HEK293 (cell line): Measurements from ENCODE around the gene MYH16.

ENCODE experiments used
- CTCF ChIA-PET: fragments of 350-600 bp; formaldehyde crosslinking; extraction: SDS; loops from one replicate; lab custom pipeline; 2021; ENCODE audit warnings: antibody characterized with exemption; lab: Yijun Ruan, JAX
- POLR2A ChIA-PET: fragments of 300-600 bp; formaldehyde crosslinking; extraction: SDS; loops from one replicate; lab custom pipeline; 2020; ENCODE audit warnings: antibody characterized with exemption, inconsistent platforms; lab: Yijun Ruan, JAX
- H3K27ac ChIP-seq: fragments of 200-500 bp; sonication (Bioruptor generic); 2 replicates; pipeline ENCODE4 v1.5.1; 2014; ENCODE audit warnings: low read depth, low read length, control low read depth, inconsistent platforms; ENCODE audit errors: extremely low read depth
- H3K36me3 ChIP-seq, 2 experiments: fragments of 200-500 bp in 1 of 2; sonication (Bioruptor generic) in 1 of 2; 1 replicate in 1 of 2; 2 replicates in 1 of 2; pipeline ENCODE4 v1.5.1; 2014 to 2017; ENCODE audit warnings: inconsistent platforms in 2 of 2, low read length in 2 of 2; ENCODE audit not compliant: control insufficient read depth in 2 of 2, insufficient read depth in 1 of 2
- H3K4me1 ChIP-seq: fragments of 200-500 bp; sonication (Bioruptor generic); 2 replicates; pipeline ENCODE4 v1.5.1; 2014; ENCODE audit warnings: mild to moderate bottlenecking, low read length, inconsistent platforms; ENCODE audit not compliant: control insufficient read depth, insufficient read depth
- H3K4me3 ChIP-seq: 2 replicates; pipeline ENCODE4 v1.5.1; 2011; ENCODE audit warnings: low read depth, mild to moderate bottlenecking, control low read depth, low read length, moderate library complexity
- H3K9me3 ChIP-seq: fragments of 200-500 bp; sonication (Bioruptor generic); 2 replicates; pipeline ENCODE4 v1.5.1; 2014; ENCODE audit warnings: low read depth, low read length, inconsistent platforms; ENCODE audit not compliant: control insufficient read depth, insufficient read depth
- KLF9 ChIP-seq: fragments of 450-650 bp; formaldehyde crosslinking; IDR thresholded peaks from 2 replicates; pipeline ENCODE4 v1.5.1; 2016; ENCODE audit warnings: missing biosample characterization, missing genetic modification characterization, low read depth
- OSR2 ChIP-seq: fragments of 450-650 bp; formaldehyde crosslinking; IDR thresholded peaks from 2 replicates; pipeline ENCODE4 v1.5.1; 2016; ENCODE audit warnings: missing biosample characterization, missing genetic modification characterization
- RBAK ChIP-seq: fragments of 450-650 bp; formaldehyde crosslinking; IDR thresholded peaks from 2 replicates; pipeline ENCODE4 v1.5.1; 2016; ENCODE audit warnings: missing biosample characterization, missing genetic modification characterization
- SP2 ChIP-seq: fragments of 450-650 bp; formaldehyde crosslinking; IDR thresholded peaks from 2 replicates; pipeline ENCODE4 v1.5.1; 2016; ENCODE audit warnings: missing biosample characterization, missing genetic modification characterization
- ZBTB7A ChIP-seq: fragments of 450-650 bp; formaldehyde crosslinking; IDR thresholded peaks from 2 replicates; pipeline ENCODE4 v1.5.1; 2016; ENCODE audit warnings: low read depth, missing biosample characterization, missing genetic modification characterization
- ZEB2 ChIP-seq: fragments of 450-650 bp; formaldehyde crosslinking; IDR thresholded peaks from 2 replicates; pipeline ENCODE4 v1.5.1; 2016; ENCODE audit warnings: missing biosample characterization, missing genetic modification characterization
- ZNF121 ChIP-seq: fragments of 450-650 bp; formaldehyde crosslinking; IDR thresholded peaks from 2 replicates; pipeline ENCODE4 v1.5.1; 2016; ENCODE audit warnings: missing biosample characterization, missing genetic modification characterization
- ZNF138 ChIP-seq: fragments of 450-650 bp; formaldehyde crosslinking; IDR thresholded peaks from 2 replicates; pipeline ENCODE4 v1.5.1; 2016; ENCODE audit warnings: missing biosample characterization, missing genetic modification characterization, borderline replicate concordance
- ZNF292 ChIP-seq: fragments of 450-650 bp; formaldehyde crosslinking; IDR thresholded peaks from 2 replicates; pipeline ENCODE4 v1.5.1; 2016; ENCODE audit warnings: low read depth, missing biosample characterization, missing genetic modification characterization, borderline replicate concordance
- ZNF302 ChIP-seq: fragments of 450-650 bp; formaldehyde crosslinking; IDR thresholded peaks from 2 replicates; pipeline ENCODE4 v1.5.1; 2016; ENCODE audit warnings: missing biosample characterization, missing genetic modification characterization, low read depth
- ZNF335 ChIP-seq: fragments of 450-650 bp; formaldehyde crosslinking; conservative IDR thresholded peaks from 2 replicates; pipeline ENCODE4 v1.5.1; 2016; ENCODE audit warnings: missing biosample characterization, missing genetic modification characterization
- ZNF473 ChIP-seq: fragments of 450-650 bp; formaldehyde crosslinking; IDR thresholded peaks from 2 replicates; pipeline ENCODE4 v1.5.1; 2017; ENCODE audit warnings: missing biosample characterization, missing genetic modification characterization
- ZNF530 ChIP-seq: fragments of 450-650 bp; formaldehyde crosslinking; IDR thresholded peaks from 2 replicates; pipeline ENCODE4 v1.5.1; 2016; ENCODE audit warnings: low read depth, missing biosample characterization, missing genetic modification characterization
- ZNF555 ChIP-seq: fragments of 450-650 bp; formaldehyde crosslinking; conservative IDR thresholded peaks from 2 replicates; pipeline ENCODE4 v1.5.1; 2017; ENCODE audit warnings: missing biosample characterization, mild to moderate bottlenecking, missing genetic modification characterization, inconsistent platforms
- ZNF768 ChIP-seq: fragments of 450-650 bp; formaldehyde crosslinking; IDR thresholded peaks from 2 replicates; pipeline ENCODE4 v1.5.1; 2018; ENCODE audit warnings: missing biosample characterization, mild to moderate bottlenecking, missing genetic modification characterization
- ZNF776 ChIP-seq: fragments of 450-650 bp; formaldehyde crosslinking; IDR thresholded peaks from 2 replicates; pipeline ENCODE4 v1.5.0; 2017; ENCODE audit warnings: missing biosample characterization, missing genetic modification characterization, borderline replicate concordance
- TF ChIP-seq, protein P1 (sequence below): fragments of 450-650 bp; formaldehyde crosslinking; IDR thresholded peaks from 2 replicates; pipeline ENCODE4 v1.5.1; 2017; ENCODE audit warnings: missing biosample characterization, missing genetic modification characterization
- TF ChIP-seq, protein P2 (sequence below): fragments of 450-650 bp; formaldehyde crosslinking; IDR thresholded peaks from 2 replicates; pipeline ENCODE4 v1.5.1; 2016; ENCODE audit warnings: missing biosample characterization, missing genetic modification characterization
- TF ChIP-seq, protein P3 (sequence below): fragments of 450-650 bp; formaldehyde crosslinking; IDR thresholded peaks from 2 replicates; pipeline ENCODE4 v1.5.1; 2017; ENCODE audit warnings: missing biosample characterization, missing genetic modification characterization

Gene MYH16

DNA sequence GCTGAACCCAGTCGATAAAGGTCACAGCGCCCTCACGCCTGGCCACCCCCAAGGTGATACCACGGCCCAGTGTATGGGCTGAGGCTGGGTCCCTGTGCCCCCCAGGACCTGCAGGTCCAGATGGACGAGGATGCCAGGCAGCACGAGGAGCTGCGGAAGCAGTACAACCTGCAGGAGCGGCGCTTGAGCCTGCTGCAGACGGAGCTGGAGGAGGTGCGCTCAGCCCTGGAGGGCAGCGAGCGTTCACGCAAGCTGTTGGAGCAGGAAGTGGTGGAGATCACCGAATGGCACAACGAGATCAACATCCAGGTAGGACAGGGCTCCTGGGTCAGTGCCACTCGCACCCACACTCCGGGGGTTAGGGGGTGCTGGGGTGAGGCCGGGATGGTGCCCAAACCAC lies 28.9 kb downstream of the MYH16 start (continued):
- TF ChIP-seq, protein P1, sequence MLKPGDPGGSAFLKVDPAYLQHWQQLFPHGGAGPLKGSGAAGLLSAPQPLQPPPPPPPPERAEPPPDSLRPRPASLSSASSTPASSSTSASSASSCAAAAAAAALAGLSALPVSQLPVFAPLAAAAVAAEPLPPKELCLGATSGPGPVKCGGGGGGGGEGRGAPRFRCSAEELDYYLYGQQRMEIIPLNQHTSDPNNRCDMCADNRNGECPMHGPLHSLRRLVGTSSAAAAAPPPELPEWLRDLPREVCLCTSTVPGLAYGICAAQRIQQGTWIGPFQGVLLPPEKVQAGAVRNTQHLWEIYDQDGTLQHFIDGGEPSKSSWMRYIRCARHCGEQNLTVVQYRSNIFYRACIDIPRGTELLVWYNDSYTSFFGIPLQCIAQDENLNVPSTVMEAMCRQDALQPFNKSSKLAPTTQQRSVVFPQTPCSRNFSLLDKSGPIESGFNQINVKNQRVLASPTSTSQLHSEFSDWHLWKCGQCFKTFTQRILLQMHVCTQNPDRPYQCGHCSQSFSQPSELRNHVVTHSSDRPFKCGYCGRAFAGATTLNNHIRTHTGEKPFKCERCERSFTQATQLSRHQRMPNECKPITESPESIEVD (tag by site-specific recombination), result no peak
- TF ChIP-seq SP2 (tag by site-specific recombination), result no peak
- TF ChIP-seq, protein P2, sequence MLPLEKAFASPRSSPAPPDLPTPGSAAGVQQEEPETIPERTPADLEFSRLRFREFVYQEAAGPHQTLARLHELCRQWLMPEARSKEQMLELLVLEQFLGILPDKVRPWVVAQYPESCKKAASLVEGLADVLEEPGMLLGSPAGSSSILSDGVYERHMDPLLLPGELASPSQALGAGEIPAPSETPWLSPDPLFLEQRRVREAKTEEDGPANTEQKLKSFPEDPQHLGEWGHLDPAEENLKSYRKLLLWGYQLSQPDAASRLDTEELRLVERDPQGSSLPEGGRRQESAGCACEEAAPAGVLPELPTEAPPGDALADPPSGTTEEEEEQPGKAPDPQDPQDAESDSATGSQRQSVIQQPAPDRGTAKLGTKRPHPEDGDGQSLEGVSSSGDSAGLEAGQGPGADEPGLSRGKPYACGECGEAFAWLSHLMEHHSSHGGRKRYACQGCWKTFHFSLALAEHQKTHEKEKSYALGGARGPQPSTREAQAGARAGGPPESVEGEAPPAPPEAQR (tag by site-specific recombination), result no peak
- TF ChIP-seq ZNF292 (tag by site-specific recombination), result no peak
- no peak for TF ChIP-seq KLF9 (tag by site-specific recombination)
- TF ChIP-seq ZNF530 (tag by site-specific recombination), result no peak

DNA sequence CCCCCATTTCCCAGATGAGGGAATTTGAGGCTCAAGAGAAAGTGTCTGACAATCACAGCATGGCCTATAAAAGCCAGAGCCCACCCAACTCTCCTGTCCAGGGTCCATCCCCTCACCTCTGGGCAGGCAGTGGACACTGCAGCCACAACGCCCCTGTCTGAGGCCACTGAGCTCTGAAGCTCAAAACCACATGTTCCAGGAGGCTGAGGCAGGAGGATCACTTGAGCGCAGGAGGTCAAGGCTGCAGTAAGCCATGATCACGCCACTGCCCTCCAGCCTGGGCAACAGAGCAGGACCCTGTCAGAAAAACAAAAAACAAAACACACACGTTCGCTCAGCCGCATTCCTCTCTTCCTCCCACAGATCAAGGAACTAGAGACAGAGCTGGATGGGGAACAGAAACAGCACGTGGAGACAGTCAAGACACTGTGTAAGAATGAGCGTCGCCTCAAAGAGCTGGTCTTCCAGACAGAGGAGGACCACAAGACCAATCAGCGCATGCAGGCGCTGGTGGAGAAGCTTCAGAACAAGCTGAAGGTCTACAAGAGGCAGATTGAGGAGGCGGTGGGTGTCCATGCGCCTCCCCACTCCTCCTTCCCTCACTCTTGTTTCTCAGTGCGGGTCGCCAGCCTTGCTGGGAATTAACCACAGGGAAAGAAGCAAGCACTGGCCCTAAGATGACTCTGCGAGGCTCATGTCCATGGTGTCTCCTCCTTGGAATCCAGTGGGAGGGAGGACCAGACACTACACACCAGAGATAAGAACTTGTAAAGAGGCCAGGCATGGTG lies 33.0 kb downstream of the MYH16 start:
- no peaks in the 10 kb centered on the region for H3K4me1 ChIP-seq
- TF ChIP-seq OSR2 (tag by site-specific recombination), result no peak
- no peak for TF ChIP-seq ZNF768 (tag by site-specific recombination)
- no peak for TF ChIP-seq ZNF555 (tag by site-specific recombination)
- no peak for TF ChIP-seq ZBTB7A
- no peak for TF ChIP-seq ZNF473 (tag by site-specific recombination)
- TF ChIP-seq ZNF776, result no peak
- no peak for TF ChIP-seq ZNF138 (tag by site-specific recombination)
- TF ChIP-seq ZNF335 (tag by site-specific recombination), result no peak
- TF ChIP-seq, protein P3, sequence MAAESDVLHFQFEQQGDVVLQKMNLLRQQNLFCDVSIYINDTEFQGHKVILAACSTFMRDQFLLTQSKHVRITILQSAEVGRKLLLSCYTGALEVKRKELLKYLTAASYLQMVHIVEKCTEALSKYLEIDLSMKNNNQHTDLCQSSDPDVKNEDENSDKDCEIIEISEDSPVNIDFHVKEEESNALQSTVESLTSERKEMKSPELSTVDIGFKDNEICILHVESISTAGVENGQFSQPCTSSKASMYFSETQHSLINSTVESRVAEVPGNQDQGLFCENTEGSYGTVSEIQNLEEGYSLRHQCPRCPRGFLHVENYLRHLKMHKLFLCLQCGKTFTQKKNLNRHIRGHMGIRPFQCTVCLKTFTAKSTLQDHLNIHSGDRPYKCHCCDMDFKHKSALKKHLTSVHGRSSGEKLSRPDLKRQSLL (tag by site-specific recombination), result no peak
- TF ChIP-seq ZNF302, result no peak
- TF ChIP-seq RBAK (tag by site-specific recombination), result no peak
- no peaks in the 10 kb centered on the region for H3K36me3 ChIP-seq
- POLR2A ChIA-PET, result interaction anchor here (1.2 kb wide), 1 partner anchor 20 kb away, joined by 4 read pairs; the partner anchor contains the start of gene ARPC1A
- H3K9me3 ChIP-seq, result no peaks in the 10 kb centered on the region
- no peak overlapping the region for H3K27ac ChIP-seq
- H3K4me3 ChIP-seq, result no peak overlapping the region
- CTCF ChIA-PET, result interaction anchor here (0.9 to 1.7 kb wide), 3 partner anchors 8 to 265 kb away, joined by 3 to 8 read pairs (median 8); no protein-coding TSS in a partner anchor

DNA sequence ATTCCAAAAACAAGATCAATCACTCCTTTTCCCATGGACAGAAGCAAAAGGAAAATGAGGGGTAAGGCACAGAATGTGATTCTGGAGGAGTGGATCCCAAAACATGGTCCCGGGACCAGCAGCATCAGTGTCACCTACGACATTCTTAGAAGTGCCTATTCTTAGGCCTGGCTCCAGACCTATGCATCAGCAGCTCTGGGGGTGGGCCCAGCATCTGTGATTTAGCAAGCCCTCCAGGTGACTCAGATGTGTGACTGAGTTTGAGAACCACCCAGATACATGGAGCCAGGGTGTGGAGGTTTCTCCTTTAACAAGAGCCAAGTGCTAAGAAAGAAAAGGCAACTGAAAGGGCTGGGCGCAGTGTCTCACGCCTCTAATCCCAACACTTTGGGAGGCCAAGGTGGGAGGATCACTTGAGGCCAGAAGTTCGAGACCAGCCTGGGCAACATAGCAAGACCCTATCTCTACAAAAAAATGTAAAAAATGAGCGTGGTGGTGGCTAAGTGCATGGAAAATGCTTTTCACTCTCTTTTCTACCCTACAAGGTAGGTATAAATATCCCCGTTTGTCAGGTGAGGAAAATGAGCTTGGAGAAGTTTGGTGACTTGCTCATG lies 35.9 kb downstream of the MYH16 start:
- H3K27ac ChIP-seq, result no peak overlapping the region
- CTCF ChIA-PET, result interaction anchor here (0.6 kb wide), 3 partner anchors 52 to 278 kb away, joined by 3 to 7 read pairs (median 3); no protein-coding TSS in a partner anchor
- H3K4me1 ChIP-seq, result no peaks in the 10 kb centered on the region
- H3K36me3 ChIP-seq, result no peaks in the 10 kb centered on the region
- TF ChIP-seq ZNF121 (tag by site-specific recombination) (peak; percentile 73), ZEB2 (tag by site-specific recombination) (no peak)
- H3K9me3 ChIP-seq, result no peaks in the 10 kb centered on the region
- H3K4me3 ChIP-seq, result no peak overlapping the region
- POLR2A ChIA-PET, result no interaction called here
